GM21526 (cell line): ENCODE data around the gene ENPEP.
"Not testable (repeated sequence)": the region's sequence is repeated elsewhere in the genome, so short reads cannot be mapped to it uniquely, and the experiment has no call there.

Experiments used
- ATAC-seq: cut with Tn5 transposase; IDR thresholded peaks from one replicate; pipeline ENCODE4 v1.9.1; 2021; ENCODE audit warnings: moderate library complexity; ENCODE audit not compliant: unreplicated experiment, low FRiP score

The ENPEP gene

GRCh38 chr4:110515676-110516075, 39.7 kb downstream of the ENPEP start:
- ATAC-seq, result no peak

GRCh38 chr4:110516106-110516922, 40.4 kb downstream of the ENPEP start:
- ATAC-seq, result peak; percentile 92

GRCh38 chr4:110518889-110519490, 43.0 kb downstream of the ENPEP start:
- no peak for ATAC-seq

- ATAC-seq, result no peak
Observed at GRCh38 chr4:110520886-110521285, 44.9 kb downstream of the ENPEP start.

GRCh38 chr4:110526589-110526988, 50.6 kb downstream of the ENPEP start:
- no peak for ATAC-seq

- no peak for ATAC-seq
Observed at GRCh38 chr4:110527156-110527555, 51.2 kb downstream of the ENPEP start.

- ATAC-seq, result no peak
Observed at GRCh38 chr4:110532901-110533589, 57.1 kb downstream of the ENPEP start.

- ATAC-seq, result no peak
Observed at GRCh38 chr4:110533590-110533910, 57.6 kb downstream of the ENPEP start.

GRCh38 chr4:110533940-110534339, 58.0 kb downstream of the ENPEP start:
- ATAC-seq, result no peak

- ATAC-seq, result no peak
Observed at GRCh38 chr4:110540581-110540980, 64.6 kb downstream of the ENPEP start.

GRCh38 chr4:110540982-110541451, 65.1 kb downstream of the ENPEP start:
- no peak for ATAC-seq

GRCh38 chr4:110543577-110543976, 67.6 kb downstream of the ENPEP start:
- no peak for ATAC-seq

- no peak for ATAC-seq
Observed at GRCh38 chr4:110544594-110544993, 68.6 kb downstream of the ENPEP start.

GRCh38 chr4:110550260-110550659, 74.3 kb downstream of the ENPEP start:
- ATAC-seq, result no peak

GRCh38 chr4:110553197-110553596, 77.2 kb downstream of the ENPEP start:
- no peak for ATAC-seq

GRCh38 chr4:110567214-110567613, 91.3 kb downstream of the ENPEP start:
- no peak for ATAC-seq

- not testable (repeated sequence) for ATAC-seq
Observed at GRCh38 chr4:110576696-110577095, 100.7 kb downstream of the ENPEP start.

GRCh38 chr4:110586131-110586850, 110.3 kb downstream of the ENPEP start:
- no peak for ATAC-seq

GRCh38 chr4:110587666-110588285, 111.8 kb downstream of the ENPEP start:
- ATAC-seq, result no peak

- no peak for ATAC-seq
Observed at GRCh38 chr4:110589297-110589696, 113.3 kb downstream of the ENPEP start.
